DMS114 treated with DMSO at 0.1 percent for 48 hours (cell line): ENCODE measurements around the gene ROCK2.
"Not testable (repeated sequence)": the region's sequence is repeated elsewhere in the genome, so short reads cannot be mapped to it uniquely, and the experiment has no call there.

ENCODE experiments used
- DNase-seq: peaks from one replicate; lab custom pipeline; 2025; ENCODE audit not compliant: unreplicated experiment; lab: John Stamatoyannopoulos, UW

ROCK2 gene

DNA sequence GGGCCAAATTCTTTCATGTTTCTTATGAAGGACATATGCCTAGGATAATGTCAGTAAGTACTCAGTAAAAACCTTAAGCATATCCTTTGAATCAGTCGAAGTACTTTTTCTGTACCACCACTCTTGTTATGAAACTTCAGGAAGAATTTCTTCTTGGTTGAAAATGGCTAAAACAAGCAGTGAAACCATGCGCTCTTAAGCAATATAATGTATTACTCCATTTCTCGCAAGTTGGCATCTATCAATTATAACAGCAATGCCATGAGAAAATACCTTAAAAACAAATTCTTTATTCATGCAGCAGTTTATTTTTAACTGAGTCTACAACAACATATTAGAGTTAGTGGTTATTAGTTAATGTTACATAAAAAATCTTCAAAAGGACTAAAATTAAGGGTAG lies 148.2 kb downstream of the ROCK2 start:
- DNase-seq: no peak

DNA sequence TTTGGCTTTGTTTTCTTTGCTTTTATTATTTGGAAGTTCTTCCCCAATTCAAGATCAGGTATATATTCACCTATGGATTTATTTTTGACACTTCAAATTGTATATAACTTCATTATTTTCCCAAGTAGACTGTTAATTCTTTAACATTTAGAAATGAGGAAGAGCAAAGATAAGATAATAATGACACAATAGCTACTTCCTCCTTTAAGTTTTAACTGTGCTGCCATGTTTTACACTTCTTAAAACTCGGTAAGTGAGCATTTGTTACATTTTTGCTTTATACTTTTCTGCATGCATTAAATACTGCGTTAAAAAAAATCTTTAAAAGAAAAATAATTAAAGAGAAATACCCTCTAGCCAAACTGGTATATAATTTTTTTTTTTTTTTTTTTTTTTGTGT lies 156.7 kb downstream of the ROCK2 start:
- no peak for DNase-seq

DNA sequence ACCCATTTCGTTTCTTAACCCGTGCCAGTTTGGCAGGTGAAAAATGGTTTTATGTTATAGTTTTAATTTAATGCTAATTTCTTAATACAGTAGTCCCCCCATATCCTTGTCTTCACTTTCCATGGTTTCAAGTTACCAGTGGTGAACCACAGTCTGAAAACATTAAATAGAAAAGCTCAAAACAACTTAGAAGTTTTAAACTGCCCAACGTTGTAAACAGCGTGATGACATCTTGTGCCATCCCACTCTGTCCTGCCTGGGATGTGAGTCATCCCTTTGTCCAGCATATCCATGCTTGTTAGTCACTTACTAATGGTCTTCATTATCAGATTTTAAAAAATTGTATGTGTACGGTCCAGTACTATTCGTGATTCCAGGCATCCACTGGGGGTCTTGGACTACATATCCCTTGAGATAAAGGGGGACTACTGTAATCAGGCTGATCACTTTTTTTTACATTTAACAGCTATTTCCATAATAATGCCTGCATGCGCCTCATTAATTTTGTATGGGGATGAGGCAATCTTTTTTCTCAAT lies 157.3 kb downstream of the ROCK2 start:
- no peak for DNase-seq

- DNase-seq: no peak
Observed at GRCh38 chr2:11186145-11186544, 158.3 kb downstream of the ROCK2 start.

DNA sequence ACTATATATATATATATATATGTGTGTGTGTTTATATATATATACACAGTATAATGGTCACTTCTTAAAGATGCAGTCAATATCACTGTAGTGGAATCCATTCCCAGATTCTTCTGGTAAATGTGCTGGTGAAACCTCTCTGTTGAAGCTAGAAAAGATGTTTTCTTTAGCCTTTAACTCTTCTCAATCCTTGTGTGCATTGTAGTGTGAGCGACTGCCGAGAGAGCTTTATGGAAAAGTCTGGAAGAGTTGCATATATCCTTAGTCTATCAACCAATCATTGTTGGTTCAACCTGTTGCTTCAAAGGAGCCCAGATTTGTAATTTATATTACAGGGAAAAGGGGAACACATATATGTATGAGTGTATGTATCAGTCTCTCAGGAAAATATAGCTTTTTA lies 161.5 kb downstream of the ROCK2 start:
- DNase-seq: no peak

DNA sequence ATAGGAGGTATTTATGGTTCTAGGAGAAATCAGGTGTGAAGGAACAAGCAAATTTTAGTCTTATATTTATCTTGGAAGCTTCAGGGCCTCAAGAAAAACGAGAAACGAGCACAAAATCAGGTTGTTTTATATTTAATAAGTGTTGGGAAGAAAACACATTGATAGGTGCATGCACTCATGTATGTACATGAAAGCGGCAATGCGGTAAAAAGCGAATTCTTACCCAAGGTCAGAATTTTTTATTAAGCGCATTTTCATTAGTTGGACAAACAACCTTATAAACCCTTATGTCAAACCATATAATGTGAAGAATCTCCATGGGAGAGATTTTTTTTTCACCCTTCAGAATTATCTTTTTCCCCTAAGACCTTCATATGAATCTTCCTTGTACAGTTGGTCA lies 163.8 kb downstream of the ROCK2 start:
- no peak for DNase-seq

DNA sequence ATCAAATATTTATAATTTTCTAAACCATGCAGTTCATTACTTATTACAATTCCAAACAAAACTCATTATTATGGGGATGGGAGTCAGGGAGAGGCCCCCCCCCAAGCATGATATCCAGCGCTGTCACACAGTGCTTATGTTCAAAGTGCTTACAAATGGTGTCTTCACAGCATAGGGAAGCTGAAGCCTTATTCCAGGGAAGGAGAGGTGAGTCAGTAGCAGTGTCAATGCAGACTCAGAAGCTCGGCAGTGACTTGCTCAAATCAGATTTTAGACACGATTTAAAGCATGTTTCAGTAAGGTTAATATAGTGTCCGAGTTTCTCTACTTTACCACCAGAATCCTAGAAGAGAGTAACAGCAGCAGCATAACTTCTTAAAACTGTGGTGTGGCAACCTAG lies 164.5 kb downstream of the ROCK2 start:
- DNase-seq: no peak

- DNase-seq: no peak
Observed at GRCh38 chr2:11179196-11179595, 165.2 kb downstream of the ROCK2 start.

- no peak for DNase-seq
Observed at GRCh38 chr2:11177871-11178690, 166.4 kb downstream of the ROCK2 start.

GRCh38 chr2:11175293-11175795 lies 169.1 kb downstream of the ROCK2 start:
- DNase-seq: no peak

DNA sequence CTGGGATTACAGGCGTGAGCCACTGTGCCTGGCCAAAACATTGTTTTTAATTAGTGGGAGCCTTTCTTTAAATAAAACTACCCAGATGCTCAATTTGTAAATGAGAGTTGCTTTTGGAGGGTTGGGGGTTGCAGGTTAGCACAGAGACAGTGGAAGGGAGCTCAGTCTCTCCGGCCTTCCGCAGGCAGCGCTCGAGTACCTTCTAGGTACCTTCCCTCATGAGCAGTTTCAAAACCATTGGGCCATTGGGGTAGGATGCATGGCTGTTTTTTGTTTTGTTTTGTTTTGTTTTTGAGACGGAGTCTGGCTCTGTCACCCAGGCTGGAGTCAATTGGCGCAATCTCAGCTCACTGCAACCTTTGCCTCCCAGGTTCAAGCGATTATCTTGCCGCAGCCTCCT lies 170.2 kb downstream of the ROCK2 start:
- no peak for DNase-seq

- DNase-seq: no peak
Observed at GRCh38 chr2:11169333-11169732, 175.1 kb downstream of the ROCK2 start.

GRCh38 chr2:11168488-11168887 lies 175.9 kb downstream of the ROCK2 start:
- no peak for DNase-seq

GRCh38 chr2:11166476-11166875 lies 178.0 kb downstream of the ROCK2 start:
- DNase-seq: no peak

- not testable (repeated sequence) for DNase-seq
Observed at GRCh38 chr2:11165046-11165445, 179.4 kb downstream of the ROCK2 start.

DNA sequence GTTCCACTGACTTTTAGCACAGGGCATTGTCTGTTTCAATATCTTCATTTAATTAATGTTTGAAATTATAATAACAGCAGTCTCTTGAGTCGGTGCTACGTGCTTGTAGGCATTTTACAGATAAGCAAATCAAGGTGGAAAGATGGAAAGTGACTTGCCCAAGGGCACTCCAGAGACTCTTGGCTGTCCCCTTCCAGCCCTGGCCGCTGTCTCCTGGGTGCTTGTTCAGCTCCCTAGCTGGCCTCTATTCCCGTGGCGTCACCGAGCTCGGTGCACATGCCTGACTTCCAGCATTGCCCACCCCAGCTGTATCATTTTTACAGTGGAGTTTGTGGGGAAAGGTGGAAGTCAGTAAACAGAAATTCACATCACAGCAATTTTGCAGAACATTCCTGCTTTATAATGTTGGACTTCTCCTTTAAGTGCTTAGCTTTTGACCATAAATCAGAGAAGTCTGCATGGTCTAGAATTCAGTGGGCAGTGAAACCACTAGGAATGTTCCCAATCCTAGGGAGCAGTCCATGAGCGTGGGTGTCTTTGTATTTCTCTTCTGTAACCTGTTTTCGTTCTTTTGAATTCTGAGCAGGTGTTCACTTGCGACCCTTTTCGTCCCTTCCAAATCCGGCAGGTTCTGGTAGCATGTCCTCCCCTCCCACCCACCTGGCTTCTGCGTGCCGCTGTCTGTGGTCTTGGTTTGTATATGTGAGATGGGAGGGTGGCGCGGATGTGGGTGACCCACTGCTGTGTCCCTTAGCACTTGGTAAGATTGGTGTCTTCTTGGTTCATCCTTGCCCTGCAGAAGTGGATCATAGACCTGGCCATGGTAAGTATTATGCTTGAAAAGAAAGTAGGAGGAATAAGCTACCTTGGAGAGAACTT lies 180.8 kb downstream of the ROCK2 start:
- no peak for DNase-seq

GRCh38 chr2:11161747-11162146 lies 182.7 kb downstream of the ROCK2 start:
- no peak for DNase-seq

- no peak for DNase-seq
Observed at GRCh38 chr2:11160731-11161455, 183.5 kb downstream of the ROCK2 start.

DNA sequence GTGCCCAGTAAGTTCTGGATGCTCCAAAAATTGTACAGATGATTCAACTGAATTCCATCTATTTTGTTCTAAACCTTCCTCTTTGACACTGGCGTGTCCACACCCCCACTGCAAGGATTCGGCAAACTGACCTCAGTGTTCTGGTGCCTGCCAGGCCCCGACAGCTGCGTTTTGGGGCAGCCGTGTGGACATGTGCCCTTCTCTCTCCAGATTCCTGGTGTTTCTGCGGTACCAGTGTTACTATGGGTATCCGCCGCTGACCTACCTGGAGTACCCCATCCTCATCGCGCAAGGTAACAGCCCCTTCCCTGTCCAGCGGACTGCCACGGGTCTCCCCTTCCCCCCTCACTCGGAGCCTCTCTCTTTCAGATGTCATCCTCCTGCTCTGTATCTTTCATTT lies 184.2 kb downstream of the ROCK2 start:
- DNase-seq: no peak

DNA sequence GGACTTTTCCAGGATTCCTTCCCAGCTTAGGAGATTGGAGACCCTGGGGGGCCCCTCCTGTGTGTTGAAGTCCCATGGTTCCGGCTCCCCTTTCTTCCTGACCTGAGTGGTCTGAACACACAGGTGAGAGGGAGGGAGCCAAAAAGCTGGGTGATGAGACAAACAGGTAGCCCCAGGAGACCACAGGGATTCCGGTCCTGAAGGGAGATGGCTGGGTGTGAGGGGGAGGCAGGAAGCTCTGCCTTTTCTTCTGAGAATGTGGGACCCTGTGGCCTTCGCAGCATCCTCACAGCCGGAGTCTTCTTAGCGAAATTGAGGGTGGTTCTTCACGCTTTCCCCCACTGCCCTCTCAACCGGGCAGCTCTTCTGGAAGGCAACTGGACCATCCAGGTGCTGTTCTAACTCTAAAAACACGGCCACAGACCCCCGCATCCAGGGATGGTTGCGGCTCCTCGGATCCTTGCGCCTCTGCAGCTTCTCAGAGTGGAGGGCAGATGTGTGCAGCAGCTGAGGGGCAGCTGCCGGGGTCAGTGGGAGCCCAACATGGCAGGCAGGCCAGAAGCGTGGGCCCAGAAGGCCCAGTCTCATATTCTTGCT lies 184.8 kb downstream of the ROCK2 start:
- no peak for DNase-seq
